Activated CD4-positive, alpha-beta T cell treated with anti-CD3 and anti-CD28 coated beads for 48 hours (primary cell): Measurements from ENCODE around the gene DCAF8.

Source experiments
- DNase-seq: peaks from one replicate; pipeline ENCODE4 v3.0.0-alpha.2; 2020

DCAF8 gene

GRCh38 chr1:160200786-160201185 lies 61.6 kb downstream of the DCAF8 start:
- no peak for DNase-seq

- DNase-seq: no peak
These were observed 65.1 kb downstream of the DCAF8 start for GRCh38 chr1:160197231-160197630.

GRCh38 chr1:160196143-160196542 lies 66.2 kb downstream of the DCAF8 start:
- DNase-seq: no peak

- DNase-seq: no peak
These were observed 67.7 kb downstream of the DCAF8 start for GRCh38 chr1:160194737-160195059.

GRCh38 chr1:160193832-160194736 lies 68.3 kb downstream of the DCAF8 start:
- no peak for DNase-seq

GRCh38 chr1:160193091-160193819 lies 69.1 kb downstream of the DCAF8 start:
- DNase-seq: peak; percentile 88

- DNase-seq: no peak
These were observed 70.1 kb downstream of the DCAF8 start for GRCh38 chr1:160192234-160192633.

- no peak for DNase-seq
These were observed 70.6 kb downstream of the DCAF8 start for GRCh38 chr1:160191756-160192155.

- DNase-seq: no peak
These were observed 72.4 kb downstream of the DCAF8 start, which contains the start of gene CASQ1 for GRCh38 chr1:160189649-160190625. Gene CASQ1, plus strand, starts transcription at chr1:160190575. Its CDS starts 177 bp downstream, at chr1:160190752.

GRCh38 chr1:160188341-160188740 lies 74.0 kb downstream of the DCAF8 start:
- DNase-seq: no peak

GRCh38 chr1:160187407-160187806 lies 74.9 kb downstream of the DCAF8 start:
- no peak for DNase-seq

GRCh38 chr1:160186729-160187128 lies 75.6 kb downstream of the DCAF8 start:
- no peak for DNase-seq

- no peak for DNase-seq
These were observed 76.1 kb downstream of the DCAF8 start for GRCh38 chr1:160186246-160186645.

- no peak for DNase-seq
These were observed 83.0 kb downstream of the DCAF8 start for GRCh38 chr1:160179336-160179735.

- DNase-seq: no peak
These were observed 83.6 kb downstream of the DCAF8 start for GRCh38 chr1:160178731-160179130.

- DNase-seq: no peak
These were observed 84.7 kb downstream of the DCAF8 start for GRCh38 chr1:160177667-160178066.

GRCh38 chr1:160177231-160177630 lies 85.1 kb downstream of the DCAF8 start:
- DNase-seq: no peak

- DNase-seq: no peak
These were observed 90.4 kb downstream of the DCAF8 start for GRCh38 chr1:160171980-160172379.

GRCh38 chr1:160171354-160171753 lies 91.0 kb downstream of the DCAF8 start:
- no peak for DNase-seq

- peak; percentile 57 for DNase-seq
These were observed 92.6 kb downstream of the DCAF8 start for GRCh38 chr1:160169553-160170399.

GRCh38 chr1:160168609-160169369 lies 93.6 kb downstream of the DCAF8 start:
- no peak for DNase-seq
